ENCODE measurements around the gene NFAT5. TPM values are rescaled to one million over a fixed set of nuclear protein-coding genes. Genes with fewer than 3 reads are reported as not detected.

NFAT5 gene
- total RNA-seq, 1 donor from 2014 or later = 14.3 TPM

DNA sequence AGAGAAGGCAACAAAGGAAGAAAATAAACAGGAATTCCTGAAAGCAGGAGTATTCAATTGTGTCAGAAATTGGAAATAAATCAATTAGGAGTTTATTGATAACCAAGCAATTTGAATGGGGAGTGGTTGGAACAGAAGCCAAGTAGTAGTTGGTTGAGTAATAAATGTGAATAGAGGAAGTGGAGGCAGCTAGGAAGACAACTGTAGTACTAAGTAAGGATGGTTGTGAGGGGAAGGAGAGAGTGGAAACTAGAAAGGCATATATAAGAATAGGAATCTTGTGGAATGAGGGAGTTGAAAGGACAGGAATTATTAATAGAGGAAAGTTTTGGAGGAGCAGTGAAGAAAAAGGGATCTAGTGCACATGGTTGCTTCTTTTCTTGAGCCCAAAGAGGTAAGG lies 34.4 kb downstream of the NFAT5 start:
- Histone ChIP-seq H3K27ac (no peak overlapping the region), H3K4me2 (no peak overlapping the region), H3K4me3 (no peak overlapping the region), H3F3A (ENCODE audit: low read depth) (no peaks in the 10 kb centered on the region), H3K9me3 (ENCODE audit: low read depth) (no peaks in the 10 kb centered on the region), H3K36me3 (no peaks in the 10 kb centered on the region), H3K79me2 (ENCODE audit: low read depth) (peaks cover 24% of the 10 kb centered on the region), H4K20me1 (ENCODE audit: low read depth) (peaks cover 13% of the 10 kb centered on the region), H2AFZ (replicated peaks) (no peak overlapping the region), H3K9ac (no peak overlapping the region), H3K27me3 (no peaks in the 10 kb centered on the region), H3K4me1 (no peaks in the 10 kb centered on the region)
- Mint-ChIP-seq H3K27me3 (ENCODE audit: insufficient read depth, low read depth) (no peaks in the 10 kb centered on the region), H3K27ac (no peak overlapping the region), H3K36me3 (peaks cover 3% of the 10 kb centered on the region), H3K9me3 (no peaks in the 10 kb centered on the region), H3K4me1 (no peaks in the 10 kb centered on the region), H3K4me3 (no peak overlapping the region)
- no peak for DNase-seq (ENCODE audit: low spot score)
- TF ChIP-seq, protein P1, sequence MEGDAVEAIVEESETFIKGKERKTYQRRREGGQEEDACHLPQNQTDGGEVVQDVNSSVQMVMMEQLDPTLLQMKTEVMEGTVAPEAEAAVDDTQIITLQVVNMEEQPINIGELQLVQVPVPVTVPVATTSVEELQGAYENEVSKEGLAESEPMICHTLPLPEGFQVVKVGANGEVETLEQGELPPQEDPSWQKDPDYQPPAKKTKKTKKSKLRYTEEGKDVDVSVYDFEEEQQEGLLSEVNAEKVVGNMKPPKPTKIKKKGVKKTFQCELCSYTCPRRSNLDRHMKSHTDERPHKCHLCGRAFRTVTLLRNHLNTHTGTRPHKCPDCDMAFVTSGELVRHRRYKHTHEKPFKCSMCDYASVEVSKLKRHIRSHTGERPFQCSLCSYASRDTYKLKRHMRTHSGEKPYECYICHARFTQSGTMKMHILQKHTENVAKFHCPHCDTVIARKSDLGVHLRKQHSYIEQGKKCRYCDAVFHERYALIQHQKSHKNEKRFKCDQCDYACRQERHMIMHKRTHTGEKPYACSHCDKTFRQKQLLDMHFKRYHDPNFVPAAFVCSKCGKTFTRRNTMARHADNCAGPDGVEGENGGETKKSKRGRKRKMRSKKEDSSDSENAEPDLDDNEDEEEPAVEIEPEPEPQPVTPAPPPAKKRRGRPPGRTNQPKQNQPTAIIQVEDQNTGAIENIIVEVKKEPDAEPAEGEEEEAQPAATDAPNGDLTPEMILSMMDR (IDR thresholded peaks at IDR 0.05) = no peak
- TF ChIP-seq EZH2 (IDR thresholded peaks at IDR 0.05) (no peak), EZH2phosphoT487 (IDR thresholded peaks at IDR 0.05) (no peak)

DNA sequence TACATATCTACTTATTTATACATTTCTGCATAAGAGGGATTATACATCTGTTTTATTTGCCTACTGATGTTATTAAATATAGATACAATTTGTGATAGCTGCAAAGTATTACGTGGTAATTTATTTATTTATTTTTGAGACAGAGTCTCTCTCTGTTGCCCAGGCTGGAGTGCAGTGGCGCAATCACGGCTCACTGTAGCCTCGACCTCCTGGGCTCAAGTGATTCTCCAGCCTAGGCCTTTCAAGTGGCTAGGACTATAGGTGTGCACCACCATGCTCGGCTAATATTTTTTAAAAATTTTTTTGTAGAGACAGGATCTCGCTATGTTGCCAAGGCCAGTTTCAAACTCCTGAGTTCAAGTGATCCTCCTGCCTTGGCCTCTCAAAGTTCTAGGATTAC lies 35.5 kb downstream of the NFAT5 start:
- Mint-ChIP-seq H3K4me3 (no peak overlapping the region), H3K36me3 (peaks cover 6% of the 10 kb centered on the region), H3K9me3 (no peaks in the 10 kb centered on the region), H3K4me1 (no peaks in the 10 kb centered on the region), H3K27me3 (ENCODE audit: insufficient read depth, low read depth) (no peaks in the 10 kb centered on the region), H3K27ac (no peak overlapping the region)
- TF ChIP-seq EZH2 (IDR thresholded peaks at IDR 0.05) = no peak
- no peak for TF ChIP-seq EZH2phosphoT487 (IDR thresholded peaks at IDR 0.05)
- TF ChIP-seq, protein P1 (IDR thresholded peaks at IDR 0.05) = no peak
- H4K20me1 ChIP-seq (ENCODE audit: low read depth) = peaks cover 13% of the 10 kb centered on the region
- H2AFZ ChIP-seq (replicated peaks) = no peak overlapping the region
- no peaks in the 10 kb centered on the region for H3K27me3 ChIP-seq
- no peak overlapping the region for H3K9ac ChIP-seq
- H3K4me1 ChIP-seq = no peaks in the 10 kb centered on the region
- no peak overlapping the region for H3K4me3 ChIP-seq
- H3K9me3 ChIP-seq (ENCODE audit: low read depth) = no peaks in the 10 kb centered on the region
- DNase-seq (ENCODE audit: low spot score) = no peak
- H3F3A ChIP-seq (ENCODE audit: low read depth) = no peaks in the 10 kb centered on the region
- H3K79me2 ChIP-seq (ENCODE audit: low read depth) = peaks cover 24% of the 10 kb centered on the region
- no peak overlapping the region for H3K4me2 ChIP-seq
- H3K27ac ChIP-seq = no peak overlapping the region
- H3K36me3 ChIP-seq = no peaks in the 10 kb centered on the region

DNA sequence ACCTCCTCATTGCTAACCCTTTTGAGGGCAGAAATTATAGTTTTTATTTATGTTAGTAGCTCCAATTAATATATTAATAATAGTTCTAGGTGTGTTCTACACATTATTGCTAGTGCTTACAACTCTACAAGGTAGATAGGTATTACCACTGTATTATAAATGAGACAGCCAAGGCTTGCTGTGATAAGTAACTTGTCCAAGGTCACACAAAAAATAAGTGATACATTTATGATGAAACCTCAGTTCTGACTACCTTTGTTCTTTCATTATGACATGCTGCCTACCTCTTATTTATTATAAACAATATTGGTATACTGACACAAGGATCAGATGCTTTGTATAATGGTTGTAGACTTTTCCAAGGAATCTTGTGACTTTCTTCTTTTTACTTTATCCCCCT lies 41.2 kb downstream of the NFAT5 start:
- H3K9me3 Mint-ChIP-seq = no peaks in the 10 kb centered on the region
- Histone ChIP-seq H3K4me3 (no peak overlapping the region), H3K4me1 (peaks cover 10% of the 10 kb centered on the region), H3F3A (ENCODE audit: low read depth) (no peaks in the 10 kb centered on the region), H3K9me3 (ENCODE audit: low read depth) (no peaks in the 10 kb centered on the region), H3K4me2 (no peak overlapping the region), H3K27ac (no peak overlapping the region), H3K79me2 (ENCODE audit: low read depth) (peaks cover 40% of the 10 kb centered on the region), H2AFZ (replicated peaks) (no peak overlapping the region), H3K9ac (no peak overlapping the region), H3K27me3 (no peaks in the 10 kb centered on the region), H4K20me1 (ENCODE audit: low read depth) (no peaks in the 10 kb centered on the region), H3K36me3 (no peaks in the 10 kb centered on the region)
- H3K4me3 Mint-ChIP-seq = no peak overlapping the region
- DNase-seq (ENCODE audit: low spot score) = no peak
- no peaks in the 10 kb centered on the region for H3K27me3 Mint-ChIP-seq (ENCODE audit: insufficient read depth, low read depth)
- peaks cover 15% of the 10 kb centered on the region for H3K36me3 Mint-ChIP-seq
- no peak overlapping the region for H3K27ac Mint-ChIP-seq
- peaks cover 5% of the 10 kb centered on the region for H3K4me1 Mint-ChIP-seq
- TF ChIP-seq EZH2phosphoT487 (IDR thresholded peaks at IDR 0.05) = no peak
- no peak for TF ChIP-seq EZH2 (IDR thresholded peaks at IDR 0.05)
- TF ChIP-seq, protein P1 (IDR thresholded peaks at IDR 0.05) = no peak

All from neural progenitor cell (in vitro differentiated cells).